Esophagus muscularis mucosa (tissue), 4 donors: ENCODE results near the gene BMP2K.

Experiments
- EP300 ChIP-seq: sonication (generic); formaldehyde crosslinking; IDR thresholded peaks from one replicate; pipeline ENCODE4 v1.6.1; 2017; ENCODE audit warnings: antibody characterized with exemption
- POLR2A ChIP-seq: fragments of 450-650 bp; IDR thresholded peaks from one replicate; pipeline ENCODE4 v1.6.1; 2017; ENCODE audit warnings: antibody characterized with exemption, moderate library complexity, mild to moderate bottlenecking, low read depth
- POLR2AphosphoS5 ChIP-seq, 2 donors: sonication (generic); formaldehyde crosslinking; IDR thresholded peaks; one replicate each; pipeline ENCODE4 v1.6.1; 2017; ENCODE audit warnings: antibody characterized with exemption in 2 of 2
- TF ChIP-seq, protein P1 (sequence below), 3 experiments: fragments of 200-600 bp in 2 of 3; fragments of 450-650 bp in 1 of 3; sonication (generic) in 2 of 3; IDR thresholded peaks; one replicate each; pipeline ENCODE4 v1.5.1; 2017 to 2019; ENCODE audit warnings: antibody characterized with exemption in 3 of 3, mild to moderate bottlenecking in 2 of 3, moderate library complexity in 1 of 3

DNA sequence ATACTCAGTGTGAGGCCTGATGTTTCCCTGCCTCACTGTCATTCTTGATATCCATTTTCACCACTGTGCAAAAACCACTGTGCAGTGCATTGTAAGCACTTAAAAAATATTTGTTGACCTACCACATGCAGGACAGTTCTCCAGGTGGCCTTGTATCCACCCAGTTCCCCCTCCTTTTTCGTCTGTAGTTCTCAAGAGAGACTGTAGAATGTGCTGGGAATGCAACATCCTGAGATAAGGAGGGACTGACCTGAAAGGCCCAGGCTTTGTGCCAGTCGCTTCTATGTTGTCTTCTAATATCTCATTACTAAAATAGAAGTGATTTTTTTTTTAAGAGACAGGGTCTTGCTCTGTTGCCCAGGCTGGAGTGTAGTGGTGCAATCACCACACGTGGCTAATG, 184.8 kb downstream of the BMP2K start:
- TF ChIP-seq, protein P1, sequence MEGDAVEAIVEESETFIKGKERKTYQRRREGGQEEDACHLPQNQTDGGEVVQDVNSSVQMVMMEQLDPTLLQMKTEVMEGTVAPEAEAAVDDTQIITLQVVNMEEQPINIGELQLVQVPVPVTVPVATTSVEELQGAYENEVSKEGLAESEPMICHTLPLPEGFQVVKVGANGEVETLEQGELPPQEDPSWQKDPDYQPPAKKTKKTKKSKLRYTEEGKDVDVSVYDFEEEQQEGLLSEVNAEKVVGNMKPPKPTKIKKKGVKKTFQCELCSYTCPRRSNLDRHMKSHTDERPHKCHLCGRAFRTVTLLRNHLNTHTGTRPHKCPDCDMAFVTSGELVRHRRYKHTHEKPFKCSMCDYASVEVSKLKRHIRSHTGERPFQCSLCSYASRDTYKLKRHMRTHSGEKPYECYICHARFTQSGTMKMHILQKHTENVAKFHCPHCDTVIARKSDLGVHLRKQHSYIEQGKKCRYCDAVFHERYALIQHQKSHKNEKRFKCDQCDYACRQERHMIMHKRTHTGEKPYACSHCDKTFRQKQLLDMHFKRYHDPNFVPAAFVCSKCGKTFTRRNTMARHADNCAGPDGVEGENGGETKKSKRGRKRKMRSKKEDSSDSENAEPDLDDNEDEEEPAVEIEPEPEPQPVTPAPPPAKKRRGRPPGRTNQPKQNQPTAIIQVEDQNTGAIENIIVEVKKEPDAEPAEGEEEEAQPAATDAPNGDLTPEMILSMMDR (IDR thresholded peaks at IDR 0.05), result no peak
- TF ChIP-seq POLR2AphosphoS5 (IDR thresholded peaks at IDR 0.05) (no peak), POLR2A (no peak), EP300 (no peak)
